ENCODE results near the gene SPAG4.

The SPAG4 gene

GRCh38 chr20:35582741-35583404 is 32.8 kb upstream of the SPAG4 start:
- Histone ChIP-seq H3K4me3 (ENCODE audit: low read length) (no peak overlapping the region), H3K4me1 (ENCODE audit: low read length) (no peaks in the 10 kb centered on the region), H3F3A (ENCODE audit: insufficient read depth, low read length) (no peaks in the 10 kb centered on the region), H3K9ac (ENCODE audit: low read length) (no peak overlapping the region), H3K27me3 (replicated peaks; ENCODE audit: insufficient read depth, low read length) (no peaks in the 10 kb centered on the region), H3K79me2 (ENCODE audit: low read length) (no peaks in the 10 kb centered on the region), H3K27ac (ENCODE audit: low read length) (no peak overlapping the region), H3K36me3 (replicated peaks; ENCODE audit: insufficient read depth, low read length) (no peaks in the 10 kb centered on the region), H3K4me2 (ENCODE audit: low read depth, low read length) (no peak overlapping the region), H2AFZ (ENCODE audit: low read length) (no peak overlapping the region), H3K9me2 (replicated peaks; ENCODE audit: insufficient read depth, low read length) (no peaks in the 10 kb centered on the region), H4K20me1 (ENCODE audit: insufficient read depth, low read length) (no peaks in the 10 kb centered on the region), H3K9me3 (replicated peaks; ENCODE audit: insufficient read depth, low read length) (no peaks in the 10 kb centered on the region)
- no peak for DNase-seq
- TF ChIP-seq EZH2phosphoT487 (IDR thresholded peaks at IDR 0.05; ENCODE audit: low read length) (no peak), CTCF (IDR thresholded peaks at IDR 0.05; ENCODE audit: low read length) (no peak), EZH2 (optimal IDR thresholded peaks at IDR 0.05; ENCODE audit: low read depth, low read length) (no peak)

GRCh38 chr20:35583636-35584560 is 31.7 kb upstream of the SPAG4 start:
- H3K9ac ChIP-seq (ENCODE audit: low read length): no peak overlapping the region
- no peaks in the 10 kb centered on the region for H3K27me3 ChIP-seq (replicated peaks; ENCODE audit: insufficient read depth, low read length)
- no peaks in the 10 kb centered on the region for H3K4me1 ChIP-seq (ENCODE audit: low read length)
- H3K36me3 ChIP-seq (replicated peaks; ENCODE audit: insufficient read depth, low read length): no peaks in the 10 kb centered on the region
- no peaks in the 10 kb centered on the region for H3K9me2 ChIP-seq (replicated peaks; ENCODE audit: insufficient read depth, low read length)
- no peak for TF ChIP-seq EZH2phosphoT487 (IDR thresholded peaks at IDR 0.05; ENCODE audit: low read length)
- no peak for TF ChIP-seq EZH2 (optimal IDR thresholded peaks at IDR 0.05; ENCODE audit: low read depth, low read length)
- no peak for TF ChIP-seq CTCF (IDR thresholded peaks at IDR 0.05; ENCODE audit: low read length)
- H3K79me2 ChIP-seq (ENCODE audit: low read length): no peaks in the 10 kb centered on the region
- no peaks in the 10 kb centered on the region for H3F3A ChIP-seq (ENCODE audit: insufficient read depth, low read length)
- no peak overlapping the region for H2AFZ ChIP-seq (ENCODE audit: low read length)
- DNase-seq: no peak
- H3K27ac ChIP-seq (ENCODE audit: low read length): no peak overlapping the region
- H3K9me3 ChIP-seq (replicated peaks; ENCODE audit: insufficient read depth, low read length): no peaks in the 10 kb centered on the region
- H3K4me2 ChIP-seq (ENCODE audit: low read depth, low read length): no peak overlapping the region
- H4K20me1 ChIP-seq (ENCODE audit: insufficient read depth, low read length): no peaks in the 10 kb centered on the region
- no peak overlapping the region for H3K4me3 ChIP-seq (ENCODE audit: low read length)

DNA sequence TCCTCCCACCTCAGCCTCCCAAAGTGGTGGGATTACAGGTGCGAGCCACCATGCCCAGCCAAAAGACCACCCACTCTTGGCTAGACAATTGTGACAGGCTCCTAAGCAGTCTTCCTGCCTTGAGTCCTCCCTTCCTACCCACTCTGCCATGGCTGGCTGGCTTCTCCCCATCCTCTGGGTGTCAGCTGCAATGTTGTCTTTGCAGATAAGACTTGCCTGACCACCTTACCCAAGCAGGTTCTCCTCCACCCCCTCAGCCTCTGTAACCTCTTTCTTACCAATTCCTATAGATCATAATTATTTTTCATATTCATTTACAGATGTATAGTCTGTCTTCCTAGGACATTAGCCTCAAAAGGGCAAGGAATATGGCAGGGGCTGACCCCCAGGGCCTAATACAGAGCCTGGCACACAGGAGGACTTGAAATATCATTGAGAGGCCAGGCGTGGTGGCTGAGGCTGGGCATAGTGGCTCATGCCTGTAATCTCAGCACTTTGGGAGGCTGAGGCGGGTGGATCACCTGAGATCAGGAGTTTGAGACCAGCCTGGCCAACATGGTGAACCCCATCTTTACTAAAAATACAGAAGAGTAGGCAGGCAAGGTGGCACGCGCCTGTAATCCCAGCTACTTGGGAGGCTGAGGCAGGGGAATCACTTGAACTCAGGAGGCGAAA is 28.7 kb upstream of the SPAG4 start:
- no peak overlapping the region for H2AFZ ChIP-seq (ENCODE audit: low read length)
- H4K20me1 ChIP-seq (ENCODE audit: insufficient read depth, low read length): no peaks in the 10 kb centered on the region
- no peak overlapping the region for H3K4me3 ChIP-seq (ENCODE audit: low read length)
- no peaks in the 10 kb centered on the region for H3K27me3 ChIP-seq (replicated peaks; ENCODE audit: insufficient read depth, low read length)
- no peaks in the 10 kb centered on the region for H3K9me3 ChIP-seq (replicated peaks; ENCODE audit: insufficient read depth, low read length)
- H3K4me2 ChIP-seq (ENCODE audit: low read depth, low read length): no peak overlapping the region
- DNase-seq: no peak
- H3F3A ChIP-seq (ENCODE audit: insufficient read depth, low read length): no peaks in the 10 kb centered on the region
- no peaks in the 10 kb centered on the region for H3K4me1 ChIP-seq (ENCODE audit: low read length)
- H3K27ac ChIP-seq (ENCODE audit: low read length): no peak overlapping the region
- no peaks in the 10 kb centered on the region for H3K36me3 ChIP-seq (replicated peaks; ENCODE audit: insufficient read depth, low read length)
- TF ChIP-seq EZH2phosphoT487 (IDR thresholded peaks at IDR 0.05; ENCODE audit: low read length) (no peak), EZH2 (optimal IDR thresholded peaks at IDR 0.05; ENCODE audit: low read depth, low read length) (no peak), CTCF (IDR thresholded peaks at IDR 0.05; ENCODE audit: low read length) (no peak)
- H3K9ac ChIP-seq (ENCODE audit: low read length): no peak overlapping the region
- no peaks in the 10 kb centered on the region for H3K9me2 ChIP-seq (replicated peaks; ENCODE audit: insufficient read depth, low read length)
- no peaks in the 10 kb centered on the region for H3K79me2 ChIP-seq (ENCODE audit: low read length)
